Liver (tissue), 9 donors: ENCODE results near the gene CWC27. TPM values are rescaled to one million over a fixed set of nuclear protein-coding genes. Genes with fewer than 3 reads are reported as not detected.

ENCODE experiments used
- DNase-seq: peaks from one replicate; pipeline ENCODE4 v3.0.0-alpha.2; 2017; ENCODE audit warnings: low spot score
- H3K27ac ChIP-seq, 2 donors: one replicate each; pipeline ENCODE4 v1.7.0; 2013; ENCODE audit warnings: inconsistent platforms in 2 of 2, low read length in 2 of 2, control low read depth in 1 of 2, low read depth in 1 of 2, mild to moderate bottlenecking in 1 of 2
- H3K27me3 ChIP-seq, 4 donors: one replicate each; pipeline versions ENCODE4 v1.6.1 to v1.7.0; 2013; ENCODE audit warnings: low read length in 3 of 4, inconsistent platforms in 1 of 4, mild to moderate bottlenecking in 1 of 4, moderate library complexity in 1 of 4; ENCODE audit not compliant: control insufficient read depth in 4 of 4, insufficient read depth in 4 of 4
- H3K36me3 ChIP-seq, 4 donors: one replicate each; pipeline versions ENCODE4 v1.6.1 to v1.7.0; 2013; ENCODE audit warnings: low read length in 3 of 4, mild to moderate bottlenecking in 3 of 4, low read depth in 1 of 4, moderate library complexity in 1 of 4; ENCODE audit not compliant: control insufficient read depth in 4 of 4, insufficient read depth in 3 of 4
- H3K4me1 ChIP-seq, 4 donors: one replicate each; pipeline versions ENCODE4 v1.6.1 to v1.7.0; 2013; ENCODE audit warnings: low read length in 3 of 4, mild to moderate bottlenecking in 3 of 4, moderate library complexity in 1 of 4; ENCODE audit not compliant: control insufficient read depth in 4 of 4, insufficient read depth in 4 of 4
- H3K4me3 ChIP-seq, 3 donors: one replicate each; pipeline versions ENCODE4 v1.6.1 to v1.7.0; 2013; ENCODE audit warnings: low read length in 3 of 3, control low read depth in 1 of 3, low read depth in 1 of 3, mild to moderate bottlenecking in 1 of 3
- H3K9ac ChIP-seq, 2 donors: one replicate each; pipeline ENCODE4 v1.7.0; 2013; ENCODE audit warnings: low read length in 2 of 2, mild to moderate bottlenecking in 2 of 2, moderate library complexity in 2 of 2, control low read depth in 1 of 2, low read depth in 1 of 2
- H3K9me3 ChIP-seq, 4 donors: one replicate each; pipeline versions ENCODE4 v1.6.1 to v1.7.0; 2013; ENCODE audit warnings: low read length in 3 of 4; ENCODE audit not compliant: control insufficient read depth in 4 of 4
- EGR1 ChIP-seq, 2 donors: IDR thresholded peaks; 2 replicates each; pipeline ENCODE4 v1.6.1; 2016 to 2018; ENCODE audit warnings: antibody characterized with exemption in 2 of 2, low read depth in 2 of 2
- FOXA1 ChIP-seq: IDR thresholded peaks from 2 replicates; pipeline ENCODE4 v1.6.1; 2016; ENCODE audit warnings: antibody characterized with exemption
- FOXA2 ChIP-seq: IDR thresholded peaks from 2 replicates; pipeline ENCODE4 v1.6.1; 2016; ENCODE audit warnings: antibody characterized with exemption
- GABPA ChIP-seq, 2 donors: IDR thresholded peaks in 1 of 2; conservative IDR thresholded peaks in 1 of 2; 2 replicates each; pipeline ENCODE4 v1.6.1; 2016; ENCODE audit warnings: antibody characterized with exemption in 2 of 2, mild to moderate bottlenecking in 1 of 2, moderate library complexity in 1 of 2
- HNF4A ChIP-seq, 2 donors: conservative IDR thresholded peaks; 2 replicates each; pipeline ENCODE4 v1.6.1; 2016; ENCODE audit warnings: antibody characterized with exemption in 2 of 2, mild to moderate bottlenecking in 2 of 2
- HNF4G ChIP-seq: IDR thresholded peaks from 2 replicates; pipeline ENCODE4 v1.6.1; 2016; ENCODE audit warnings: antibody characterized with exemption
- JUND ChIP-seq, 2 donors: IDR thresholded peaks; 2 replicates each; pipeline ENCODE4 v1.6.1; 2016; ENCODE audit warnings: antibody characterized with exemption in 2 of 2
- NR2F2 ChIP-seq: IDR thresholded peaks from 2 replicates; pipeline ENCODE4 v1.6.1; 2016; ENCODE audit warnings: antibody characterized with exemption
- RAD21 ChIP-seq, 2 donors: IDR thresholded peaks; 2 replicates each; pipeline ENCODE4 v1.6.1; 2016; ENCODE audit warnings: antibody characterized with exemption in 2 of 2, mild to moderate bottlenecking in 2 of 2
- RXRA ChIP-seq, 2 donors: IDR thresholded peaks; 2 replicates each; pipeline ENCODE4 v1.6.1; 2017 to 2018; ENCODE audit warnings: antibody characterized with exemption in 2 of 2, mild to moderate bottlenecking in 1 of 2
- SP1 ChIP-seq: IDR thresholded peaks from 2 replicates; pipeline ENCODE4 v1.6.1; 2018; ENCODE audit warnings: antibody characterized with exemption, mild to moderate bottlenecking
- TAF1 ChIP-seq: conservative IDR thresholded peaks from 2 replicates; pipeline ENCODE4 v1.6.1; 2016; ENCODE audit warnings: antibody characterized with exemption, mild to moderate bottlenecking
- YY1 ChIP-seq: IDR thresholded peaks from 2 replicates; pipeline ENCODE4 v1.6.1; 2016; ENCODE audit warnings: antibody characterized with exemption, mild to moderate bottlenecking
- ZBTB33 ChIP-seq: IDR thresholded peaks from 2 replicates; pipeline ENCODE4 v1.6.1; 2016; ENCODE audit warnings: antibody characterized with exemption
- WGBS: extraction: QIAGEN DNeasy Blood & Tissue Kit; methylation state at CpG from one replicate; pipeline ENCODE4 v1.1.7; 2013; 5-methylcytosine and 5-hydroxymethylcytosine counted together
- polyA plus RNA-seq, 2 donors: library from polyadenylated mRNA; stranded (reverse) in 1 of 2; unstranded in 1 of 2; fragments of 200-250 nt in 1 of 2; fragments of >200 nt in 1 of 2; fragmentation: Nextera tagmentation in 1 of 2; extraction: Ambion mirVana in 1 of 2; gene quantifications; one replicate each; pipeline versions ENCODE4 v1.2.1 to v1.2.3, GENCODE V29; 2013 to 2015
- total RNA-seq, 2 donors: library from RNA; depleted of rRNA; stranded (reverse); fragments of >200 nt; gene quantifications; one replicate each; pipeline ENCODE4 v1.2.3, GENCODE V29; 2014
- TF ChIP-seq, protein P1 (sequence below): IDR thresholded peaks from 2 replicates; pipeline ENCODE4 v1.6.1; 2016; ENCODE audit warnings: antibody characterized with exemption
- TF ChIP-seq, protein P2 (sequence below): fragments of 150-350 bp; IDR thresholded peaks from 2 replicates; pipeline ENCODE4 v1.5.1; 2017; ENCODE audit warnings: improper control_type of control experiment, low read depth, low read length; ENCODE audit not compliant: missing input control
- TF ChIP-seq, protein P3 (sequence below): IDR thresholded peaks from 2 replicates; pipeline ENCODE4 v1.6.1; 2016; ENCODE audit warnings: antibody characterized with exemption
- TF ChIP-seq, protein P4 (sequence below): IDR thresholded peaks from 2 replicates; pipeline ENCODE4 v1.6.1; 2016; ENCODE audit warnings: antibody characterized with exemption, mild to moderate bottlenecking
- donor health status: healthy.
- donor health status: healthy.
- donor health status: healthy.
- donor health status: healthy.
- donor health status: healthy.

The CWC27 gene
- total and polyA plus RNA-seq, 4 donors, result 3.9 to 9.8 (median 6.0) TPM

GRCh38 chr5:65047225-65047624 lies 278.5 kb downstream of the CWC27 start:
- Histone ChIP-seq H3K9me3 (no peaks in the 10 kb centered on the region), H3K27me3 (peaks cover 0 to 3% (median 0%) of the 10 kb centered on the region in 4 donors), H3K27ac (no peak overlapping the region), H3K4me1 (no peaks in the 10 kb centered on the region), H3K9ac (no peak overlapping the region), H3K4me3 (no peak overlapping the region), H3K36me3 (no peaks in the 10 kb centered on the region)
- TF ChIP-seq SP1 (no peak), EGR1 (IDR thresholded peaks at IDR 0.05; ENCODE audit: low read depth in 2 of 2) (no peak), GABPA (IDR thresholded peaks at IDR 0.05 in 1 of 2, conservative IDR thresholded peaks at IDR 0.05 in 1 of 2) (no peak), YY1 (no peak), ZBTB33 (no peak), NR2F2 (no peak), FOXA2 (no peak), HNF4A (conservative IDR thresholded peaks at IDR 0.05) (no peak), HNF4G (no peak), TAF1 (no peak), RXRA (IDR thresholded peaks at IDR 0.05) (no peak), FOXA1 (no peak), RAD21 (IDR thresholded peaks at IDR 0.05) (no peak), JUND (IDR thresholded peaks at IDR 0.05) (no peak)
- TF ChIP-seq, protein P1, sequence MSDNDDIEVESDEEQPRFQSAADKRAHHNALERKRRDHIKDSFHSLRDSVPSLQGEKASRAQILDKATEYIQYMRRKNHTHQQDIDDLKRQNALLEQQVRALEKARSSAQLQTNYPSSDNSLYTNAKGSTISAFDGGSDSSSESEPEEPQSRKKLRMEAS, result no peak
- TF ChIP-seq, protein P2, sequence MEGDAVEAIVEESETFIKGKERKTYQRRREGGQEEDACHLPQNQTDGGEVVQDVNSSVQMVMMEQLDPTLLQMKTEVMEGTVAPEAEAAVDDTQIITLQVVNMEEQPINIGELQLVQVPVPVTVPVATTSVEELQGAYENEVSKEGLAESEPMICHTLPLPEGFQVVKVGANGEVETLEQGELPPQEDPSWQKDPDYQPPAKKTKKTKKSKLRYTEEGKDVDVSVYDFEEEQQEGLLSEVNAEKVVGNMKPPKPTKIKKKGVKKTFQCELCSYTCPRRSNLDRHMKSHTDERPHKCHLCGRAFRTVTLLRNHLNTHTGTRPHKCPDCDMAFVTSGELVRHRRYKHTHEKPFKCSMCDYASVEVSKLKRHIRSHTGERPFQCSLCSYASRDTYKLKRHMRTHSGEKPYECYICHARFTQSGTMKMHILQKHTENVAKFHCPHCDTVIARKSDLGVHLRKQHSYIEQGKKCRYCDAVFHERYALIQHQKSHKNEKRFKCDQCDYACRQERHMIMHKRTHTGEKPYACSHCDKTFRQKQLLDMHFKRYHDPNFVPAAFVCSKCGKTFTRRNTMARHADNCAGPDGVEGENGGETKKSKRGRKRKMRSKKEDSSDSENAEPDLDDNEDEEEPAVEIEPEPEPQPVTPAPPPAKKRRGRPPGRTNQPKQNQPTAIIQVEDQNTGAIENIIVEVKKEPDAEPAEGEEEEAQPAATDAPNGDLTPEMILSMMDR, result no peak
- TF ChIP-seq, protein P3, sequence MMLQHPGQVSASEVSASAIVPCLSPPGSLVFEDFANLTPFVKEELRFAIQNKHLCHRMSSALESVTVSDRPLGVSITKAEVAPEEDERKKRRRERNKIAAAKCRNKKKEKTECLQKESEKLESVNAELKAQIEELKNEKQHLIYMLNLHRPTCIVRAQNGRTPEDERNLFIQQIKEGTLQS, result no peak
- TF ChIP-seq, protein P4, sequence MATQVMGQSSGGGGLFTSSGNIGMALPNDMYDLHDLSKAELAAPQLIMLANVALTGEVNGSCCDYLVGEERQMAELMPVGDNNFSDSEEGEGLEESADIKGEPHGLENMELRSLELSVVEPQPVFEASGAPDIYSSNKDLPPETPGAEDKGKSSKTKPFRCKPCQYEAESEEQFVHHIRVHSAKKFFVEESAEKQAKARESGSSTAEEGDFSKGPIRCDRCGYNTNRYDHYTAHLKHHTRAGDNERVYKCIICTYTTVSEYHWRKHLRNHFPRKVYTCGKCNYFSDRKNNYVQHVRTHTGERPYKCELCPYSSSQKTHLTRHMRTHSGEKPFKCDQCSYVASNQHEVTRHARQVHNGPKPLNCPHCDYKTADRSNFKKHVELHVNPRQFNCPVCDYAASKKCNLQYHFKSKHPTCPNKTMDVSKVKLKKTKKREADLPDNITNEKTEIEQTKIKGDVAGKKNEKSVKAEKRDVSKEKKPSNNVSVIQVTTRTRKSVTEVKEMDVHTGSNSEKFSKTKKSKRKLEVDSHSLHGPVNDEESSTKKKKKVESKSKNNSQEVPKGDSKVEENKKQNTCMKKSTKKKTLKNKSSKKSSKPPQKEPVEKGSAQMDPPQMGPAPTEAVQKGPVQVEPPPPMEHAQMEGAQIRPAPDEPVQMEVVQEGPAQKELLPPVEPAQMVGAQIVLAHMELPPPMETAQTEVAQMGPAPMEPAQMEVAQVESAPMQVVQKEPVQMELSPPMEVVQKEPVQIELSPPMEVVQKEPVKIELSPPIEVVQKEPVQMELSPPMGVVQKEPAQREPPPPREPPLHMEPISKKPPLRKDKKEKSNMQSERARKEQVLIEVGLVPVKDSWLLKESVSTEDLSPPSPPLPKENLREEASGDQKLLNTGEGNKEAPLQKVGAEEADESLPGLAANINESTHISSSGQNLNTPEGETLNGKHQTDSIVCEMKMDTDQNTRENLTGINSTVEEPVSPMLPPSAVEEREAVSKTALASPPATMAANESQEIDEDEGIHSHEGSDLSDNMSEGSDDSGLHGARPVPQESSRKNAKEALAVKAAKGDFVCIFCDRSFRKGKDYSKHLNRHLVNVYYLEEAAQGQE, result no peak
- 55% methylated on average over 3 of the region's 3 CpGs for WGBS
- DNase-seq, result no peak
